IMR-90 (cell line): ENCODE data around the gene ZFPL1. TPM values are rescaled to one million over a fixed set of nuclear protein-coding genes. Genes with fewer than 3 reads are reported as not detected.

ENCODE experiments used
- ATAC-seq: fragments of 200-7000 bp; cut with Tn5 transposase; 2 replicates; pipeline ENCODE4 v1.9.1; 2020; ENCODE audit warnings: low read depth, mild to moderate bottlenecking, moderate library complexity
- BruUV-seq: library from RNA; stranded (reverse); fragments of 400-500 nt; replicated peaks from 2 replicates; lab custom pipeline; 2021; lab: Mats Ljungman, UMichigan
- CTCF ChIA-PET: fragments of 300-600 bp; formaldehyde crosslinking; extraction: SDS; loops from one replicate; lab custom pipeline; 2021; ENCODE audit warnings: antibody characterized with exemption; lab: Yijun Ruan, JAX
- POLR2A ChIA-PET: fragments of 300-600 bp; sonication (Branson Sonifier 250); formaldehyde crosslinking; loops from one replicate; lab custom pipeline; 2022; ENCODE audit warnings: antibody characterized with exemption; ENCODE audit not compliant: unreplicated experiment; lab: Charles Lee
- DNase-seq: peaks from one replicate; pipeline ENCODE4 v3.0.0; 2013
- H2AFZ ChIP-seq: replicated peaks from 2 replicates; pipeline ENCODE3; 2013; ENCODE audit warnings: low read length, mild to moderate bottlenecking; ENCODE audit not compliant: poor library complexity
- H2AK5ac ChIP-seq: 2 replicates; pipeline ENCODE4 v1.6.1; 2013; ENCODE audit warnings: low read depth, low read length, inconsistent platforms
- H2AK9ac ChIP-seq: replicated peaks from 2 replicates; pipeline ENCODE3; 2013; ENCODE audit warnings: mild to moderate bottlenecking, low read depth, low read length, moderate library complexity; ENCODE audit not compliant: poor library complexity
- H2BK120ac ChIP-seq: 2 replicates; pipeline ENCODE4 v1.6.1; 2013; ENCODE audit warnings: low read depth, low read length, inconsistent platforms
- H2BK15ac ChIP-seq: 3 replicates; pipeline ENCODE4 v1.6.1; 2013; ENCODE audit warnings: low read depth, low read length, inconsistent platforms
- H2BK20ac ChIP-seq: 2 replicates; pipeline ENCODE4 v1.6.1; 2013; ENCODE audit warnings: low read depth, mild to moderate bottlenecking, inconsistent platforms, low read length, moderate library complexity
- H2BK5ac ChIP-seq: 2 replicates; pipeline ENCODE4 v1.6.1; 2013; ENCODE audit warnings: mild to moderate bottlenecking, low read depth, low read length, inconsistent platforms; ENCODE audit not compliant: poor library complexity, severe bottlenecking
- H3K14ac ChIP-seq: replicated peaks from 2 replicates; pipeline ENCODE4 v1.6.1; 2013; ENCODE audit warnings: low read depth, low read length, inconsistent platforms
- H3K18ac ChIP-seq: 2 replicates; pipeline ENCODE4 v1.6.1; 2013; ENCODE audit warnings: low read depth, low read length, control low read depth
- H3K23ac ChIP-seq: 2 replicates; pipeline ENCODE4 v1.6.1; 2013; ENCODE audit warnings: low read depth, low read length, inconsistent platforms
- H3K27ac ChIP-seq: 2 replicates; pipeline ENCODE4 v1.5.1; 2013; ENCODE audit warnings: mild to moderate bottlenecking, control low read depth, low read length; ENCODE audit not compliant: insufficient read depth
- H3K27me3 ChIP-seq: 2 replicates; pipeline ENCODE4 v1.6.1; 2013; ENCODE audit warnings: low read length; ENCODE audit not compliant: control insufficient read depth, insufficient read depth
- H3K36me3 ChIP-seq: 2 replicates; pipeline ENCODE4 v1.6.1; 2013; ENCODE audit warnings: low read length, mixed read lengths; ENCODE audit not compliant: control insufficient read depth, insufficient read depth
- H3K4ac ChIP-seq: 2 replicates; pipeline ENCODE4 v1.6.1; 2013; ENCODE audit warnings: low read depth, low read length, inconsistent platforms
- H3K4me1 ChIP-seq: 2 replicates; pipeline ENCODE4 v1.6.1; 2013; ENCODE audit warnings: low read length, mixed read lengths; ENCODE audit not compliant: control insufficient read depth, insufficient read depth
- H3K4me2 ChIP-seq: 2 replicates; pipeline ENCODE4 v1.6.1; 2013; ENCODE audit warnings: low read depth, mild to moderate bottlenecking, control low read depth, low read length, moderate library complexity
- H3K4me3 ChIP-seq: 2 replicates; pipeline ENCODE4 v1.5.1; 2013; ENCODE audit warnings: low read depth, mild to moderate bottlenecking, control low read depth, low read length, moderate library complexity; ENCODE audit not compliant: insufficient read depth
- H3K56ac ChIP-seq: 2 replicates; pipeline ENCODE4 v1.6.1; 2013; ENCODE audit warnings: low read length, inconsistent platforms; ENCODE audit not compliant: insufficient read depth; ENCODE audit errors: extremely low read depth
- H3K79me1 ChIP-seq, 2 experiments: 2 replicates each; pipeline ENCODE4 v1.6.1; 2013; ENCODE audit warnings: low read length in 2 of 2, inconsistent platforms in 1 of 2, low read depth in 1 of 2
- H3K9ac ChIP-seq: 2 replicates; pipeline ENCODE4 v1.6.1; 2013; ENCODE audit warnings: low read depth, low read length, control low read depth
- H3K9me1 ChIP-seq: 2 replicates; pipeline ENCODE4 v1.6.1; 2013; ENCODE audit warnings: low read length, inconsistent platforms; ENCODE audit not compliant: insufficient read depth
- H3K9me3 ChIP-seq: 2 replicates; pipeline ENCODE4 v1.6.1; 2013; ENCODE audit warnings: low read length; ENCODE audit not compliant: control insufficient read depth, insufficient read depth
- H4K20me1 ChIP-seq: 2 replicates; pipeline ENCODE4 v1.6.1; 2013; ENCODE audit warnings: low read length, inconsistent platforms; ENCODE audit not compliant: insufficient read depth
- H4K5ac ChIP-seq: 2 replicates; pipeline ENCODE4 v1.6.1; 2013; ENCODE audit warnings: mild to moderate bottlenecking, low read depth, low read length, control low read depth
- H4K8ac ChIP-seq, 2 experiments: 2 replicates each; pipeline ENCODE4 v1.6.1; 2013; ENCODE audit warnings: low read depth in 2 of 2, low read length in 2 of 2, control low read depth in 1 of 2, inconsistent platforms in 1 of 2
- H4K91ac ChIP-seq: 2 replicates; pipeline ENCODE4 v1.6.1; 2013; ENCODE audit warnings: low read depth, low read length, inconsistent platforms; ENCODE audit not compliant: insufficient read depth
- BHLHE40 ChIP-seq: fragments of 150-350 bp; IDR thresholded peaks from 2 replicates; pipeline ENCODE4 v1.6.1; 2016; ENCODE audit warnings: mild to moderate bottlenecking, low read depth, low read length
- CHD1 ChIP-seq: IDR thresholded peaks from 2 replicates; pipeline ENCODE4 v1.6.1; 2012; ENCODE audit warnings: low read depth, low read length, improper control_type of control experiment
- MAFK ChIP-seq: IDR thresholded peaks from 2 replicates; pipeline ENCODE4 v1.6.1; 2012; ENCODE audit warnings: low read depth, low read length, improper control_type of control experiment
- MAZ ChIP-seq: IDR thresholded peaks from 2 replicates; pipeline ENCODE4 v1.6.1; 2012; ENCODE audit warnings: low read depth, mild to moderate bottlenecking, low read length, improper control_type of control experiment, moderate library complexity, borderline replicate concordance
- MXI1 ChIP-seq: IDR thresholded peaks from 2 replicates; pipeline ENCODE4 v1.6.1; 2012; ENCODE audit warnings: low read depth, mild to moderate bottlenecking, low read length, moderate library complexity, borderline replicate concordance
- POLR2A ChIP-seq: IDR thresholded peaks from 2 replicates; pipeline ENCODE4 v1.6.1; 2012; ENCODE audit warnings: mild to moderate bottlenecking, low read depth, low read length
- RCOR1 ChIP-seq: IDR thresholded peaks from 2 replicates; pipeline ENCODE4 v1.6.1; 2012; ENCODE audit warnings: mild to moderate bottlenecking, low read length, improper control_type of control experiment; ENCODE audit not compliant: insufficient replicate concordance
- SMC3 ChIP-seq: fragments of 150-350 bp; IDR thresholded peaks from 2 replicates; pipeline ENCODE4 v1.6.1; 2016; ENCODE audit warnings: low read depth, mild to moderate bottlenecking, antibody characterized with exemption, low read length, moderate library complexity
- WGBS, 2 experiments: methylation state at CpG; one replicate each; pipeline versions ENCODE4 v1.1.5 to v1.1.7; 2013; ENCODE audit warnings: missing lambda C conversion rate in 2 of 2; ENCODE audit not compliant: insufficient read length in 1 of 2; ENCODE audit errors: extremely low coverage in 2 of 2; 5-methylcytosine and 5-hydroxymethylcytosine counted together
- dilution Hi-C: fragments of 300-500 bp; cut with HindIII; formaldehyde crosslinking; loops from one replicate; pipeline ENCODE4 v1.14.3; 2018; ENCODE audit warnings: low sequenced_read_pairs; ENCODE audit not compliant: unreplicated experiment
- in situ Hi-C: fragments of 300-500 bp; cut with MboI; formaldehyde crosslinking; loops from 3 replicates; pipeline ENCODE4 v1.14.3; 2019; ENCODE audit warnings: low sequenced_read_pairs, inconsistent platforms, mixed read lengths
- intact Hi-C: fragments of 100-400 bp; cut with micrococcal nuclease; formaldehyde crosslinking; loops from 2 replicates; pipeline ENCODE4 v1.10.0; 2022
- polyA plus RNA-seq, 3 experiments: library from polyadenylated mRNA; depleted of rRNA; stranded (reverse); fragments of >200 nt; gene quantifications; 2 replicates each; pipeline ENCODE4 v1.2.3, GENCODE V29; 2012; ENCODE audit warnings: low replicate concordance in 1 of 3
- total RNA-seq: library from RNA; depleted of rRNA; stranded (reverse); fragments of >200 nt; gene quantifications from 2 replicates; pipeline ENCODE4 v1.2.3, GENCODE V29; 2012

Gene ZFPL1
- total and polyA plus RNA-seq, 2 of the 4 experiments (the other 2 are of a cell fraction) = 24.0 to 67.5 TPM

DNA sequence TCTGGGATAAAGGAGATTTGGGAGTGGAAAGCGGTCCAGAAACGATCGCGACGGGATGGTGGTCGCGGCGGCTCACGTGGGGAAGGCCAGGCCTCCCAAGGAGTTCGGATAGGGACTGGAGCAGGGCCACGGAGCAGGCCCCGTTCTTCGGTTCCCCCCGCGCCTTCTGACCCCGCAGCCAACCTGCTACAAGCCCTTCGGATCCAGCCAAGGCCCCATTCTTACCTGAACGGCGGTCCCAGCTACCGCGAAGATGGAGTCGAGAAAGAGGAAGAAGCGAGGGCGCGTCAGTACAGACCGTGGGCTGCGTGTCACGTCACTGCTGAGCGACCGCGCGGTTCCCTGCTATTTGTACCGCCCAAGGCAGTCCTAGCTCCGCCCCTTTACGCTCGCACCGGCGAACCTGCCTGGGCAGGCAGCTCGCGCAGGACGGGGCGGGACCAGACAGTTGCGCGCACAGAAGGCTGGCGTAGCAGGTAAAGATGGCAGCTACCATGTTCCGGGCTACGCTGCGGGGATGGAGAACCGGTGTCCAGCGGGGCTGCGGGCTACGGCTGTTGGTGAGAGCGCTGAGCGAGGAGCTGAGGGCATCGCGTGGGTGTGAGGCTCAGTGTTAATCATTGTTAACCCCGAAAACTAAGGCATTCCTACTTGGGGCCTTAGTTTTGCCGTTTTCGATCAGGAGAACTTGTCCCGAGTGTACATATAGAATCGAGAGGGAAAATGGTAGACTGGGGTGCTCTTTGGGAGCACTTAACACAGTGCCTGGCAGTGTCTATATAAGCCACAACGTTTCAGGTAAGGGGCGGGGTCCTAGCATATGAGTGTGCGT, 38.1 kb downstream of the ZFPL1 start, which contains the start of the genes FAU and MRPL49:
FAU (minus strand) TSS at position 270 of the 832 bp plus-strand sequence. CDS start 321 bp downstream, outside the sequence.
MRPL49 (plus strand) TSS at position 457 of the 832 bp plus-strand sequence; CDS start at position 483, 26 bp downstream.
- peak; percentile 87 for ATAC-seq
- H3K9me3 ChIP-seq = no peaks in the 10 kb centered on the region
- DNase-seq = peak; percentile 96
- H3K79me1 ChIP-seq = peaks cover 27 to 66% of the 10 kb centered on the region in 2 experiments
- ChIA-PET CTCF (interaction anchor here (0.6 kb wide), 4 partner anchors 13 to 881 kb away, joined by 3 to 5 read pairs (median 4); no protein-coding TSS in a partner anchor), POLR2A (interaction anchor here (0.7 to 0.9 kb wide), 3 partner anchors 10 to 12 kb away, joined by 3 to 4 read pairs (median 3); partner anchors contain the start of genes SYVN1 and TM7SF2)
- H3K36me3 ChIP-seq = peaks cover 42% of the 10 kb centered on the region
- 0 out of 3 replicates have a peak within 1 kb of the TSS, but pooled peaks have one; percentile 12 for H2BK15ac ChIP-seq
- H3K4ac ChIP-seq = peak within 1 kb of the TSS; percentile 96
- peak within 1 kb of the TSS; percentile 83 for H4K91ac ChIP-seq
- H4K5ac ChIP-seq = peak within 1 kb of the TSS; percentile 94
- H3K14ac ChIP-seq = peak within 1 kb of the TSS; percentile 98
- peaks cover 6% of the 10 kb centered on the region; the same call in 1 of the 2 replicates for H4K20me1 ChIP-seq
- H3K18ac ChIP-seq = peak within 1 kb of the TSS; percentile 64
- dilution Hi-C loops = no loop called here
- H4K8ac ChIP-seq = peak within 1 kb of the TSS; percentile 90 to 98
- peak within 1 kb of the TSS; percentile 71 for H2BK120ac ChIP-seq
- H3K27me3 ChIP-seq = no peaks in the 10 kb centered on the region
- peak within 1 kb of the TSS; percentile 94 for H3K23ac ChIP-seq
- H2AK9ac ChIP-seq = peak within 1 kb of the TSS; percentile 100
- TSS peak; percentile 78 for BruUV-seq
- peak within 1 kb of the TSS; percentile 82 for H3K27ac ChIP-seq
- H2BK5ac ChIP-seq = peak within 1 kb of the TSS; percentile 93
- H3K4me3 ChIP-seq = peak within 1 kb of the TSS; percentile 74
- no peak within 1 kb of the TSS for H2BK20ac ChIP-seq
- peak within 1 kb of the TSS; percentile 95 for H3K56ac ChIP-seq
- TF ChIP-seq MAFK = 0 out of 2 replicates have a peak, but pooled peaks have one; percentile 8
- TF ChIP-seq MXI1 = 0 out of 2 replicates have a peak, but pooled peaks have one; percentile 70
- TF ChIP-seq SMC3 = no peak
- TF ChIP-seq BHLHE40 = peak; percentile 58
- no peak for TF ChIP-seq RCOR1
- 0 out of 2 replicates have a peak, but pooled peaks have one; percentile 40 for TF ChIP-seq MAZ
- TF ChIP-seq POLR2A = peak; percentile 88; the same call in 1 of the 2 replicates
- TF ChIP-seq CHD1 = peak; percentile 43; the same call in 1 of the 2 replicates
- 0 out of 2 replicates have a peak, but pooled peaks cover 4% of the 10 kb centered on the region for H3K9me1 ChIP-seq
- H3K4me2 ChIP-seq = peak within 1 kb of the TSS; percentile 97
- peak within 1 kb of the TSS; percentile 87 for H3K9ac ChIP-seq
- intact Hi-C loops = loop anchor here (5.0 kb wide), 1 partner anchor 60 kb away; the partner anchor contains the start of gene CAPN1
- in situ Hi-C loops = no loop called here
- 0% methylated on average over 41 of the region's 64 CpGs; no CpG with 5 or more reads in 1 of the 2 experiments for WGBS, 2 experiments
- H3K4me1 ChIP-seq = no peaks in the 10 kb centered on the region; the same call in 1 of the 2 replicates
- peak within 1 kb of the TSS; percentile 99 for H2AFZ ChIP-seq
- H2AK5ac ChIP-seq = peak within 1 kb of the TSS; percentile 92
